ENCODE measurements around the gene SBF1.

The SBF1 gene

DNA sequence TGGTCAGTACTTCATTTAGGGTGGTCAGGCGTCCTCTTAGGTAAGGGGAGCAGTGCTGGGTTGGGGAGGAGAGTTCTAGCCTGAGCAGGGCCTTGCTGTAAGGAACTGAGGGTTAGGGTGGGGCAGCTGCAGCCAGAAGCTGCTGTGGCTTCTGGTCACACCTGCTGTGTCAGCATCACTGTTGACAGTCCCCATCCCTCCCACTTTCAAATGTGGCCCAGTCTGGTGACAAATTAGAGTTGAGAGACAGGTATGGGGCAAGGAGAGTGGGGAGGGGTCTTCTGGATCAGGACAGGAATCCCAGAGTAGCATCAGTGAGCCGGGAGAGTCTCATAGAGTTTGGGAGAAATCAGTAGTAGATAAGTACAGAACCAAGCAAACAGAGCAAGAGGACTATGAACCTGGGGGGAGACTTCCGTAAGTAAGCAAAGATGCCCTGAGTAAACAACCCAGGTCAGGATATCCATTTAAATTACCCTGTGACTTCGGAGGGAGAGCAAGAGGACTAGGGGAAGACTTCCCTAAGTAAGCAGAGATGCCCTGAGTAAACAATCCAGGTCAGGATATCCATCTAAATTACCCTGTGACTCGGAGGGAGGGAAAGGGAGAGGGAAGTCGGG, 78.0 kb downstream of the SBF1 start:
- DNase-seq = peak; percentile 29
